OCI-M2 (cell line): ENCODE data around the gene PTN.

Experiments
- DNase-seq: peaks from one replicate; lab custom pipeline; 2025; ENCODE audit not compliant: unreplicated experiment; lab: John Stamatoyannopoulos, UW

The PTN gene

DNA sequence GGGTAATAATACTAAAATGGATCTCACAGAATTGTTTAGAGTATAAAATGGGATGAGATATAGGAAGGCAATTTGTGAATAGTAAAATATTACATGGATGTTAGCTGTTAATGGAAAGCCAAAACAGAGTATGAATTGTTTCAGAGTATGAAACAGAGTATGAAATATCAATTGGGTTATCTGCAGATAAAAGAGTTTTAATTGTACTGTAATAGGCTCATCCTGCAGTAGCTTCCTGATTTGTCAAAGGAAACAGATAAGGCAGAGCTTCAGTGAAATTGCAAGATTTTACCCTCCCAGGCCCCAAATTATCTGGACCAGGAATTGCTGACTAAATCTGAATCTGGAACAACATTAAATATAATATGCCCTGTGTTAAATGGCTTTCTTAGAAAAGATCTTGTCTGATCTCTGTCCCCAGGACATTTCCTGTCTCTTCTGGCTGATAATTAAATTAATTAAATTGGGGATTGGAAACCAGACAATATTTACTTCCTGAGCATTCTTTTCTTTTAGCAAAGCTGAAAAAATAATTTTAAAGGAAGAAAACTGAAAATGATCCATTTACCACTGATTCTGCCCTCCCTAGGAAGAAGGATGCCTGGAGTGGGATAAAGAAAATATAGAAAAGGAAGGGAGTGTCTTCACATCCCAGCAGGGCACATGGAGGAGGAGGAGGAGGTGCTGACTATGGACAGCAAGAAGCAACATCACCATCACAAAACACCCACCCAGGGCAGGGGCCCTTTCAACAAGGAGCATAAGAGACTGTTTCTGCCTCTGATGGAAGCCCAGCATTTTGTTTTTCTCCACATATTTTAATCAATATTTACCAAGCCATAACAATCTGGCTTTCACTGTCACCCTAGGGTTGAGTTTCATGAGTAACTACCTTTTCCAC, 18.5 kb downstream of the PTN start:
- no peak for DNase-seq

DNA sequence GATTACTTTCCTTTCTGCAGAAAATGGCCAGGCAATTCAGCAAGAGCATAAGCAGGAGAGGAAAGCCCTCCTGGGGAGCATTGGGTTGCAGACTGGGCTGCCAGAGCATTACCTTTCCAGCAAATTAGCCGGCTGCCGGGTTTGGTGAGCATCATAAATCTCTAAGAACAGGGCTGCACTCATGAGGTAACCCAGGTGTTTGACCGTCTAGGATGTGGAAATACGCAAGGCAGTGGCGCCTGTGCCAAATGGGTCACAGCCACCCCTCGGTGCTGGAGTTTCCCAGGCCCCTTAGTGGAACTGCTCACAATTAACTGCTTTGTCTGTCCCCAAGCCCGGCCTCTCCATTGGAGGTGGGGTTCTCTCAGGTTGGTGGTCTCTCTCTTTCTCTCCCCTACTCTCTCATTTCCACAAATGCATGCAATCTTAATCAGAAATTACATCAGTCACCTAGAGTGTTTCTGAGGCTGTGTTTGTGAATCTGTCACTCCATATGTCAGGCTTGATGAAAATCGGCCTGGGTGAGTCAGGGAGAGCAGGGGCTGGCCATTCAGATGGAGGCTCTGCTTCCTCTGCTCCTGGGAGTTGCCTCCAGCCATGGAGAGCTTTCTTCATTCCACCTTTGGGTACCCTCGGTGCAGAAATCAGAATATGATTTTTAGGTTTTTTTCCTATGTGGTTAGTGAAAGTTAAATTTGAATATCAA, 26.7 kb downstream of the PTN start:
- no peak for DNase-seq

DNA sequence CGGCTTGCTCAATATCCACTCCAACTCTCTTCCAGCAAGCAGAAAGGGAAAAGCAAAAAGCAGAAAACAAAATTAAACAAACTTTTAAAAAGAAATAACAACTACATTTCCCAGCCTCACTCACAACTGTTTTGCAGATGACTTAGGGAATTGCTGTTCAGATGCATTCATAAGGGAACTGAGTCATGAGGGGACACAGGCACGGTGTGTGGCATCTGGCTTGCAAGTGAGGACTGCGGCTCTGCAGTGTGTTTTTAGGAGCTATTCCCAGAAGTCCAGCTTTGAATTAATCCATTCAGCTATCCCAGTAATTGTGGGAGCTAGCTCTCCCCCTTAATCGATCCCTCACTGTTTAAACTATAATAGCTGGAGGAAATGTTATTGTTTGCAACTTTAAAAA, 30.3 kb downstream of the PTN start:
- no peak for DNase-seq

DNA sequence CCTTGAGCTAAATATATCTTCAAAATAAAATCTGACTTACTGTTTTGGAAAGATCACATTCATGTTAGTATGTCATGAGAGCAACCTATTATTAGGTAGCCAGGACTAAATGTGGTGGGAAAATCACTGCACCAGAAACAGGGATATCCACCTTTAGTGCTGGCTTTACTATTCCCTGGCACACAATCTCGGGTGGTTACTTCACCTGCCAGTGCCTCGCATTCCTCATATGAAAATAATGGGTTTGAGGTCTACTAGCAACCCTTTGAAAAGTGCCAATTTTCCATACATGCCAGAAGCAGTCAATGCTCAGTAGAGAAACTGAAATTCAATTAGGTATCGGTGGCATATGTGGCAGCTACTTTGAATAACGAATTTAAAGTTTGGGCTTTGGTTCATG, 36.8 kb downstream of the PTN start:
- no peak for DNase-seq

DNA sequence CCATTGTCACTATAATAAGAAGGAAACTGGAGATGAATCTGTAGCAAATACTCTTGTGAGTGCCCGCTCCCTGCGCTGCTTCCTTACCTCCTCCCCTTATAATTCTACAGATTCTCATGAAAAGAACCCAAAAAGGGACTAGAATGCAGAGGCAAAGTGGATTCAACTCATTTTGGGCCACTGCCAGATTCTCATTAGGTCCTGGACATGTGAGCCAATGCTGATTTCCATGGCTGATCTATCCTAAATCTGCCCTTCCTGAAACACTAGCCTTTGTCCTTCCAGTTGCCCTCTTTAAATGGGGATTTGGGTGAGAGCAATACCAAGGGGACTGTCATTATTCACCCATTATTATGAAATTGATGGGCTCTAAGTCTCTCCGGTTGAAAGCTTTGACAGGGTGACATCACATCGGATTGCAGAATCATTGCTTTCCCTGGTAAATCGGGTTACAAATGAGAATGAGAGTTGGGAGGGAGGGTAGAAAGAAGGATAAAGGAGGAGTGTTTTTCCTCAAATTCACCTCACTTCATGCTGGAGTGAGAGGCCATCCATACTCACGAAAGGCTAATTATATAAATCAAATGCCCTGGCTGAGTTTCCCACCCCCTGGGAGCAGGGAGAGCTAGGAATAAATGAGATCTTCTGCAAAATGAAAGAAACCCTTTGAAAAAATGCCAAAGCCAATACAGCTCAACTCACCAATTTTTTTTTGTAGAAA, 37.5 kb downstream of the PTN start:
- DNase-seq: no peak

DNA sequence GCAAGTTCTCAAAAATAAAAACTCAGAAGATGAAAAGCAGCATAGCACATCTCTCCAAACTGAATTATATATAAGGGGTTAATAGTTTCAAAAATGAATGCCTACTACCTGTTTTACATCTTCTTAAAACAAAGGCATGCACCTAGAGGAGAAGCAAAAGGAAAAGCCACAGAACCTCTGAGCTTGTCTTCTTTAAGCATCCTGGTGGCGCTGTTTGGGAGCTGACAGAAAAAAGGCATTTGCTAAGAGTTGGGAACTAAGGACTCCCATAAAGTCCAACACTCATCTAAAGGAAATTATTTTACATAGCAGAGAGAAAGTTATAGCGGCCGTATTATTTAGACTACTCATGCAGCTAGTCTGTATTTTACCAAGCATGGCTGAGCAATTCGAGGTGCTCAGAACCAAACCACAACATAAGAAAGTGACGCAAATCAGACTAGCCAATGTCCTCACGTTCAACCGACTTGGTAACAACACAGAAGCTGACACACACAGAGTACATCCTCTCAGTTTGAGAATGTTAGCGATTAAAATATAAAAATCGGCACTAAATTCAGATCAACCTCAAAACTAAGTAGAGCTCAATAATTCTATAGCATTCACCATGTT, 38.8 kb downstream of the PTN start:
- DNase-seq: no peak

DNA sequence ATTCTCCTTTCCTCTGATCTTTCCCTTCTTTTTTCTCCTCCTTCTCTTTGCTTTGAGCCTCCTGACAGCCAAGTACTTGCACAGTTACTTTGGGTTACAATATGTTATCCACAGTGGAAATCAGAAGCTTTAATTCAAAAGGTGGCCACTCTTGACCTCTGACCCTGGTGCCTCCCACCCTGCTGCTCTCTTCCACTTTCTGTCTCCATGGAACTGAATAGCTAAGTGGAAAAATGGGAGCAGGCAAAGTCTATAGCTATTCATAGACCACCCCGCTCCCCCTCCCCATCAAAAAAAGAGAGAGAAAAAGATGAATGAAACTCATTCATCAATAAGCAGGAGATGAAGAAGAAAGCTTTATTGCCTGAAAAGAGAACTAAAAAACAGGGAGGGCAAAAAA, 39.4 kb downstream of the PTN start:
- DNase-seq: no peak

DNA sequence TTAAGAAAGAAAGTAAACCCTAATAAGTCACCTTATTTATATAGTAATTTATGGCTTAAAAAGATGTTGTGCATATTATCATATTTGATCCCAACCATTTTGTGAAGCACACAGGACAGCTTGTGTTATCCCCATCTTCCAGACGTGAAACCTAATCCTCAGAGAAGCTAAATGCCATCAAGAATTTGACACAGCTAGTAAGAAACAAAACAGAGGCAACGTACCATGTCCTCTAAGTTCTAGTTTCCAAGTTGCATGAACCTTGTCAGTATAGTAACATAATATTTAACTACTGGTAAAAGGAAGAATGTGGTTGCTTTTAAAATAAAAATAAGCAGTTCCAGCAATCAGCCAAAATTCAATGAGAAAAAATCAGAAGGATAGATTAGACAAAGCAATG, 41.5 kb downstream of the PTN start:
- no peak for DNase-seq

DNA sequence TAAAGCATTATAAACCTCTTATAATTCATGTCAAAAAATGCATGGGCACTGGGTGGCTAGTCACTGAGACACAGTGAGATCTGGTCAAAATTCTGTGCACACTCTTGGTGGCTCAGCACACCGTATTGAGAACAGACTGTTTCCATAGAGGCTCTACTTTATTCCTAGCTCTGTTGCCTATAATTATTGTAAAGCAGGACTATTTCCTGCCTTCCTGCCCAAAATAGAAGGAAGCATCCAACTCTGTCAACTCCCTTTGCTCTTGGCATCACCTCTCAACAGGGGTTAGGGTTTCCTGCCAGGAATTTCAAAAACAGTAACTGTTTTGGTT, 45.1 kb downstream of the PTN start:
- no peak for DNase-seq

DNA sequence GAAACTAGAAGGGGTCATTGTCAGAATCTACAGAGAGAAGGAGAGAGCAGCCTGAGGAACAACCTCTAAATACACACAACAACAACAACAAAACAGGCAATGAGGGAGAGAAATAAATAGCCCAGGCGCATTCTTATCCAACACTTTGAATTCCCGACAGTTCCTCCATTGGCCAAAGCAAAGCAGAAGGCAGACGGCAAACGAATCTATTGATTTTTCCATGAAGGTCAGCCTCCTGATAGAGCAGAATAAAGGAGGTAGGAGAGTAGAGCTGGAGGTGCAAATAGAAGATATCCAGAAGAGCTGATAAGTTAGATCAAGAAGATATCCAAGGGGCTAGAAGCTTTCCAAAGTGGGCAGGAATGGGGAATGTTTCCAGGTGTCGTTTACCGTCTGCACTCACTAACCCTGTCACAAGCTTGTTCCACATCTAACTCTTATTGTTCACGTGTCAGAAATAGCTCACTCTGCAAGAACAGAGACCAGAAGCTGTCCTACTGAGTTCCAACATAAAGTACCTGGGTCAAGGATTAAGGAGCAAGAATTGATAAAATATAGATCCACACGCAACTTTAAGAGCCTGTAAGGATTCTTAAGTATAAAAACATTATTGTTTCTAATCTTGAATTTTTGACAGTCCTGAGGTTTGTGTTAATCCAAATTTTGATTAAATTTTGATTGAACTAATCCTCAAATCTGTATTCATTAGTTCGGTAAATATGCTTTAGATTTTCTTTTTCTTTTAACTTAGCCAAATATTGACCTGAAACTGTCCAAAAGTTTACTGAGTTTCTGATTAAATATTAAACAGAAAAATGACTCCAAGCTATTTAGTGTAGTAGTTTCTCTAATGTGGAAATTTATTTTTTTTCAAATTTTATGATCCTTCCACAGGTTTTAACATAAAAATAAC, 45.7 kb downstream of the PTN start:
- no peak for DNase-seq

DNA sequence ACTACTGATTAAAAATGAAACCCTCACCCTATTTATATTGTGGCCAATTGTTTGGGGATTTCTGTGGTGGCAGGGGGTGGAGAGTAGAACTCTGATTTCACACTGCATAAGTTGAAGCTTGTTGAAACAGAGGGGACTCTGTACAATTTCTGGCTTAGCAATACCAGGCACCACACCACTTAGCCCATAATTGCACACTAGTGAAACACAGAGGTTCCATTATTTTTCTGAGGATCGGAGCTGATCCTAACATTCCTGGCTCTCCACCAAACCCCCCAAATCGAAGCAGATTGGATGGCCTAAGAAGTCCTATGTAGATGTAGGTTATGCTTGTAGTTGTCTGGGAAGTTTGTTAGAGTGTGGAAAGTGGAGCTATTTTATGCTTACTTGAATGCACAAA, 47.0 kb downstream of the PTN start:
- no peak for DNase-seq

DNA sequence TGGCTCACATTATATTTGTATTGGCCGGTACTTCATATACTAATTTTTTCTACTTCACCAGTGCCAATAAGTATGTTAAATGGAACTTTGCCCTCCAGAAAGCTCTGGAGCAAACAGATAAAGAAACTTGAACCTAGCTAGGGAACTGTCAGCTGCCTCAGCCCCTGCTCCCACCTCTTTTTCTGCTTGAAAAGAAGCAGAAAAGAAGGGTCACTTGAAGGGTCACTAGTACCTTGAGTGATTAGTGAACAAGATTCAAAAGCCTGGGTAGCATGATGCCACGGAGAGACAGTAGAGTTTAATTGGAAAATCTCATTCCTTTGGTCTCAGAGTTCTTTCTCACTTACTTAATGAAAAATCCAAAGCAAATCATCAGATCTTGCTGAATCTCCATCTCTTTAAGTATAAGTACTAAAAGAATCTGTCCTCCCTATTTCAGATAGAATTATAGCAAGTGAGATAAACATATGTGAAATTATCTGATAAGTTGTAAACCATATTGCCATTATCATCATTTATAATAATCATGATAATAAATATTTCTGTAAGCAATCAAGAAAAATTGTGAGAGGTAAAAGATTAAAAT, 47.7 kb downstream of the PTN start:
- no peak for DNase-seq

DNA sequence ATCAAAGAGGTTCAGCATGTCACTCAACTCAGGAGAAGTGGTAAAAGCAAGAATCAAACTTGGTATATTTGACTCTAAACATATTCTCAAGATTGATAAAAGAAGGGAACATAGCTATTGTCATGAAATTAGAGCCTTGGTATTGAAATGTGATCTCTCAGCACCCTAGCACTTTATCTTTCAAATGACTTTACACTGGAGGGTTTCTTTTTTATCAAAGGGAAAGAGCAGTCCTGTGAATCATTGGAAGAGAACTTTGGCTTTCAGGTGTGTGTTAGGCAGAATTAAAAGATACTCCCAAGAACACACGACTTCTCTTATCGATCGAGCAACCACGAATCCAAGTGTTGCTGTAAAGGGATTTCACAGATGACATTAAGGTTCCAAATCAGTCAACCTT, 54.4 kb downstream of the PTN start:
- DNase-seq: no peak

DNA sequence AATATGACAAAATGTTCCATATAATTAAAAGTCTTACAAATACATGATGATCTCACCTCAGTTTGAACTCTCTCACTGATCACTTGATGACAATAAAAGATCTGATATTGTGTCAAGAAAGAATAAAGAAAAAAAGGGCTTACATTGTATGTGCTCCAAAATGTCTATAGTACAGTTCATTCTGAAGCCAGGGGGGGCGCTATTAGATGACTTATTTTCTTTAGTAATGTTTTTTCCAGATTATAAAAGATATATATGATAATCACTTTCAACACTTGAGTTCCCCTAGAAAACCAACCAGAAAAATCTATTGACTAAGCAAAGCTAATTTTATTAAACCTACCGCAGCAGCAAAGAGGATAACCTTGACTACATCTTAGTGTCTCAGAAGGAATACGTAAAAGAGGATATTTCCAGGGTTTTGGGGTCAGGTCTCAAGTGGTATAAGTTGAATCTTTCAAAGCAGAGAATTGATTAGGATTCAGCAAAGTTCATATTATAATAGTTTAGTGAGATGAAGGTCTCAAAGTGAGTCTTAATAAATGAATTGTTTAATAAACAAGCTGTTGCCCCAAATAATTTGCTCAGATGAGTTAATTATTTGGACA, 55.8 kb downstream of the PTN start:
- DNase-seq: no peak

DNA sequence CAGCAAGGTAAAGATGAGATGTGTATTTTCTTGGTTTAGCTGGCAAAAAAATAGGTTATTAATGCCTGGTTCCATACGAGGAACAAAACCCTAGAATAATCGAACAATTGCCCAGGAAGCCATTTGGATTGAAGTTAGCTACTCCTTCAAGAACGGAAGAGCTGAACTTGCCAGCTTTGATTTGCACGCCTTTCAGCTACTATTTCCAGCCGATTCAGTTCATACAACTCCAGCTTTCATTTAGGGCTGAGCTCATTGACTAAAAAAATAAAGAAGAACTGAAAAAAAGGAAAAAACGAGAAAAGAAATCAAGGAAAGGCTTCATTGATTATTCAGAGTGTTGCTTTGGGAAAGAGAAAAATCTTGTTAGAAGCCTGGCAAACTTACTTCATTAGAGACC, 60.4 kb downstream of the PTN start:
- DNase-seq: no peak

DNA sequence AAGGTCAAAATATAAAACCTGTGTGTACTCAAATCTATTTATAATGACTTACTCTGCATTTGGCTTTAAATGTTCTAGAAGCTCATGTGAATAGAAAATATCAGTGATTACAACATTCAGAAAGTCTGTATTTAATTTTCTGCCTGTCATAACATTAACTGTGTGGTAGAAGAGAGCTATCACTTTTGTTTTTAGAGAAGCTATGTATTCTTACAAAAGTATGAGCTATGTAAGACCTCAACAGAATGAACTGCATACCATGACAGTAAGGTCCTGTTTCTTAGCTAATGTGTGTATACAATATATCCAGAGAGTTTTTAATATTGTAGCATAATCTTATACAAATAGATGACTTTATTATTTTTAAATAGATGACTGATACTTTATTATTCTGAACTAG, 61.5 kb downstream of the PTN start:
- DNase-seq: no peak

DNA sequence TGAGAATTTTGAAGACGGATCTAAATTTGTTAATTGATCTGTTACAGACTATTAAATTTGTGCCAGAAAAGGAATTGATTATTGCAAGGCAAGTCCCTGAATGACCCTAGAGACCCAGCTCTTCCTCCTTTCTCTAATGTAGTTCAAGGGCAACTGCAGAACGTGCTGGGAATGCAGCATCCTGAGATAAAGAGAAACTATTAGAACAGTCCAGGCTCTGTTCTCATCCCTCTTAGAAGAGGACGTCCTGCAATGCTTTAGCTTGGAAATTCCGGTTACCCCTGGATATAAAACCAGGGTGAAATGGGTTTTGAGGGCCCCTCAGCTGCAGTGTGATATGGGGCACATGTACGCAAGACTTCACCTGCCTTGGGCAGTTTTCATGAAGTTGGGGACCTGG, 67.3 kb downstream of the PTN start:
- no peak for DNase-seq

DNA sequence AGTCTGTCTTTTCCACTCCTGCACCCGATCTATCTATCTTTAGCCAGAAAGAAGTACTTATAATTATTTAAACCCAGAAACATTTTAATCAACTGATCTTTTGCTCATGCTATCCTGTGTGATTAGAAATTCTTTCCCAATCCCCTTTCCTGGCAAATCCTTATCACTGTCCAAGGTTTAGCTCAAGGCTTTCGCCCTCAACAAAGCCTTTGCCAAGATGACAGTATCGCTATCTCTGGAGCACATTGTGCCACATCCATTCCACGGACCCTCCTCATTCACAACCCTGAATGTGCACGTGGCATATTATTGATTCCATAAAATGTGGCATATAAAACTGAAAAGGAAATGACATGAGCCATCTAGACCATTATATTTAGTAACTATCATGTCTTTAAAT, 71.3 kb downstream of the PTN start:
- DNase-seq: no peak

DNA sequence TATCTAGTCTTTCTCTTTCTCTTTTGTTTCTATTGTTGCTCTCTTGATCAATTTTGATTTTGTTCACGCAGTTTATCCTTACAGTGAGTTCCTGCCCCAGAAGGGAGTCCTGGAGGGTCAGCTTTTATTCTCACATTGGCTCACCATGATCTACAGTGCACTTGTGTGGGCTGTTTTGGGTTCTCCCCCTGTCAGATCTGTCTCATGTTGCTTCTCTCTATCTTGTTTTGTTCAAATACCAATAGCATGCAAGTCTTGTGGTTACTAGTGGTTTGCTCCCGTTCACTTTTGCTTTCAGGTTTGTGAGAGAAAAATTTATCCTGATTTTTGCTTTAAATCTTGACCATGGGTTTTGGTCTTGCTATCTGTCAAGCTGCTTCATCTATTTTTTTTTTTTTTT, 74.3 kb downstream of the PTN start:
- no peak for DNase-seq
